GF-D8 (cell line): ENCODE results near the gene PTPRN2.

Source experiments
- DNase-seq: peaks from one replicate; lab custom pipeline; 2025; lab: John Stamatoyannopoulos, UW

PTPRN2 gene

DNA sequence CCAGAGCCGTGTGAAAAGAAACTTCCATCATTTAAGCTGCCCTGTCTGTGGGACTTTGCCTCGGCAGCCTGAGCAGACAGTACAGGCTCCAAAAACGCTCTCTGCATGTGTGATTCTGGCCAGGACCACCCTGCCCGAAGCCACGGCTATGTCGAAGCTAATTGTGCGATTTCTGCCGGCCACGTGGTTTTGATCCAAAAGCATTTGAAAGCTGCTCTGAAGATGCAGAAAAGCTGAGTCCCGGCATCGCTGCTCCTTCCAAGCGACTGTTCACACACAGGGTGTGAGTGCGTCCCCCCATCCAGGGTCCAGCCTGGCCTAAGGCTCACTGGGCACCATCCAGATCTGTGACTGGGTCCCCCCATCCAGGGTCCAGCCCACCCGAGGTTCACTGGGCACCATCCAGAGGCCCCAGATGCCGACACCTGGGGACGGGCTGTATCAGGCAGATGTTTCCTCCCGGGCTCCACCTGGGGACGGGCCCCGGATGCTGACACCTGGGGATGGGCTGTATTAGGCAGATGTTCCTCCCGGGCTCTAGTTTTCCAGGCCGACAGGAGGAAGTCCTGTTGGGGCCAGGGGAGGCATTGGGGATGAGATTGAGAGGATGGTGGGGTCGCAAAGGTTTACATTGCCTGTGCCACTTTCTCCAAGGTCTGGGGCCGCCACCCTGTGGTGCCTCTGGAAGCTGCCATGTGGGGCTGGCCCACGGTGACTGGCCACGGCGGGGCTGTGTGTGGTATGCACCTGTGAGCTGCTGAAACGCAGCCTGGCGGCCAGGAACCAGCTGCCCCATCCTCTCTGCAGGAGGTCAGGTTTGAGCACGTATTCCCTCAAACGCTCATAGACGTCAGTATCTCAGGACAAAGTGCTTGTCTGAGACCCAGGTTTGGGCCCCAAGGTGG, 723.5 kb downstream of the PTPRN2 start:
- DNase-seq: no peak

DNA sequence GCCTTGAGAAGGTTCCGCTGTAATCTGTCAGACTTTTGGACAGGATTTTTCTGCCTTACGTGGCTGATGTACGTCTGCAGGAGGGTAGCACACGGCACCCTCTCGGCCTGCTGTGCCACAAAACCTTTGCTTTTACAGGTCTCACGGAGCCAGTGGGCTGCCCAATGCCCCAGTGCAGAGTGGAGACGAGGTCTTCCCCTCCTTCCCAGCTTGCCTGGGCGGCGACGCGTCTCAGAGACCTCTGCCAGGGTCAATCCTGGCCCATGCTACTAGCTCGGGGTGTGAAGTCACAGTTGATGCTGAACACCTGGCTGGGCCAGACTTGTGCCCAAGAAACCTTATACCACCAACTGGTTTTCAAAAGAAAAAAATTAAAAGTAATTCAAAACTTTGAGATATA, 724.4 kb downstream of the PTPRN2 start:
- no peak for DNase-seq

GRCh38 chr7:157862731-157863130, 724.9 kb downstream of the PTPRN2 start:
- DNase-seq: no peak

GRCh38 chr7:157861551-157861950, 726.1 kb downstream of the PTPRN2 start:
- no peak for DNase-seq

DNA sequence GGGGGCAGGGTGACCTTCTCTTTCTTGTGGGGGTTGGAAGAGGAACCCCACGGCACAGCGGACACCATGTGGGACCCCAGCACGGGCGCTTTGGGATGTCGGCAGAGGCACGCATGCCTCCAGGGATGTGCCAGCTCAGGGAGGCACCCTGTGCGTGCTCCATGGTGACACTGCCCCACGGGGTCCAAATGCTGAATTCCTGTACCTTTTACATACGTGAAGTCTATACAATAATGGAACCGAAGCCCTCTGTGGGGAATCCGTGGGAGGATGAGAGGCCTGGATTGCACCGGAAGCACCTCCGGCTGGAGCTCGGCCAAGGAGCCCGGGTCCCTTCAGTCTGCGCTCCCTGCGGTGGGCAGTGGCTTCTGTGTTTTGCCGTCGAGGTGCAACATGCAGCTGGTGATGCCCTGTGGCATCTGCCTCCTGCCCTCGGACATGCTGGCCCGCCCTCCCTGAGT, 726.6 kb downstream of the PTPRN2 start:
- DNase-seq: no peak

DNA sequence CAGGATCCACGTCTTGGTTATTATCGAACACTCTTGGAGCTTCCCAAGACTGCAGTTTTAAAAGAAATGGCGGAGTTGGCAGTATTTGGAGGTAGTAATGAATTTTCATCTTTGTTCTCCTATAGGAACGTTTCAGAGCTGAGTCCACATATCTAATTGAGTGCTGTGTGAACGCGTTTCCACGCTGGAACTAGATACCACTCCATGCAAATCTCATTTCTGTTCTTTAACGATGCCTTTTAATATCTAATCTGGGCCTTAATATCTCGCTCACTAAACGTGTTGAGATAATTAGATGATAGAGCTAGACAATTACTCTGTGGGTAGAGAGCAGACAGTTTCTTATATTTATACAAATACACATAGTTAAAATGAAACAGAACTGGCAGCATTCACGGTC, 727.2 kb downstream of the PTPRN2 start:
- DNase-seq: no peak

DNA sequence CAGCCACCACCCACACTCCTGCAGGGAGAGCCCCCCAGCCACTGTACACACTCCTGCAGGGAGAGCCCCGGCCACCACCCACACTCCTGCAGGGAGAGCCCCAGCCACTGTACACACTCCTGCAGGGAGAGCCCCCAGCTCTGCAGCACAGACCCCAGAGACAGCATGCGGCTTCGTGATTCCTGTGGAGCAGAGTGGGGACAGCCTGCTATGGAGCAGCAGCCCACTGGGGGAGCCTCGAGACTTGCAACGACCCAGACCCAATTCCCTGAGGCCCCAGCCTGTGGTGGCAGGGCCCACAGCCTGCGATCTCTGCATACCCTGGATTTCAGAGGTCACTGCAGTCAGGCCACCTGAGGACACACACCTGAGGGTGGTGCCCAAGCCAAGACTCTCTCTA, 727.7 kb downstream of the PTPRN2 start:
- no peak for DNase-seq

DNA sequence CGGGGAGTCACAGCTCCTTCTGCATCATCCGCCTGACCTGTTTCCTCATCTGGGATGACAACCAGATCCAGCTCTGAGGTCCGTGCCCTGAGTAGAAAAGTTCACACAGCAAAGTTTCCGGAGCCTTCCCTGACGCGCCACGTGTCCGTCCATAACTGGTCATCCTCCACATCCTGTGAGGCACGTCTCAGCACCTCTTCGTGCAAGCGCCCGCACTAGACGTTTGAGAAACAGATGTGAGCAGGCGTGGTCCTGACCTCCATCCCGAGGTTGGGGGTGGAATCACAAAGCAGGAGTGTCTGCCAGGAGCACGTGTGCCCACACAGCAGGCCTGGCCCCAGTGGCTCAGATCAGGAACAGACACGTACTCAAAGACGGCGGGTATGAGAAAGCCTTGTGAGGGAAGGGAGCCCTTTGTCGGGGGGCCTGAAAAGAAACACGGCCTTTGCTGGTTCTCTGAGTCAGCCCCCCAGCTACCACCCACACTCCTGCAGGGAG, 730.0 kb downstream of the PTPRN2 start:
- DNase-seq: no peak

DNA sequence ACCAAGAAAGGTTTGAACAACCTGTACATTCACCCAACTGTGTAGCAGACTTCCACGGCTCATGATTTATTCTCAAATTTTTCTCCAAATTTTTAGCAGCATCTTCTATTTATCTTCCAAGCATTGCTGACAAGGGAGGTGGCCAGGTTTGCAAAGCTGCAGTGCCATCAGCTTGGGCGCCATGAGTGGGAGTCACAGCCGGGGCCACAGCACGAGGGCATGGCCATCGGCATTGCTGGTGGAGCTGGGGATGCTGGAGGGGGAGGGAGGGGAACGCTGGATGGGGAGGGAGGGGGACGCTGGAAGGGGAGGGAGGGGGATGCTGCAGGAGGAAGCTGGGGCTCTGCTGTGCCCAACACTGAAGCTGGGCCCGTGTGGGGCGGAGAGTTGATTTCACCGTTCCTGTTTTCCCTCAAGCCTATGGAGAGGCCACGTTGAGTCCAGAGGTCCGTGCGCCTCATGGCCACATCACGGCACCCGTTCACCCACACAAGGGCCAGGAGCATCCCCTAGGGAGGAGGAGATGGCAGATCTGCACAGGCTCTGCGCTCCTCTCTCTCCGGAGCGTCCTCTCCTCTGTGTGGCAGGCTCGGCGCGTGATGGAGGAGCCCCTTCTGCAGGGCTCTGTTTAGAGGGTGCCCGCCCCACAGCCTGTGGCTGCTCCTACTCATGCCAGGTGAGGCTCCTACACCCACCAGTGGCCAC, 730.6 kb downstream of the PTPRN2 start:
- DNase-seq: no peak

DNA sequence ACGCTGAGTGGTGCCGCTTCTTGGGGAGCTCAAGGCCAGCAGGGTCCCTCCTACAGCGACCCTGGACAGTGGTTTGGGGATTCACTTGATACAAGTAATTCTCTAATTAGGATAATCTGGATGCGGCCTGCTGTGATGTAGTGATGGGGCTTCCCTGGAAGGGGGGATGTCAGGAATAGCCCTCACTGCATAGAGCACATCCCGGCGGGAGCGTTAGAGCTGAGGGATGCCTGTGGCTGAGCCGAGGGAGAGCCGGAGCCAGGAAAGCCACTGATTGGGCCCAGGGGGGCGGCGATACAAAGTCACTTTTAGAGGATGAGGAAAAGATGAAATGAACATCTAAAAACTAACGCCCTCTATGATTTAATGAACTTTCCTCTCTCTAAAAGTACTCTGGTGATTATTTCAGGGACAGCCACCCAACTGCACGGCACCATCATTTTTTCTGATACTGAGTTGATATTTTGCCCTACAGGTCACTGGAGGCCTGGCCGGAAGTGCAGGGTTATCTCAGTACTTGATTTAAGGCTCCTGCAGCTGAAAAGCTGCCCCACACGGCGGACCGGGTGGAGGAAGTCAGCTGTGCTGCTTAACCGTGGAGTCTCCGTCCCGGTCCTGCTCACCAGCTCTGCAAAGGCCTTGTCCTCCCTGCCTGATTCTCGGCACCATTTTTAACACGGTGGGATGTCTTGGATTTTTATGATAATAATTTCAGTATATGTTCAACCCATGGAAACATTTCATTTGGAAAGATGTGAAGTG, 732.0 kb downstream of the PTPRN2 start:
- no peak for DNase-seq

DNA sequence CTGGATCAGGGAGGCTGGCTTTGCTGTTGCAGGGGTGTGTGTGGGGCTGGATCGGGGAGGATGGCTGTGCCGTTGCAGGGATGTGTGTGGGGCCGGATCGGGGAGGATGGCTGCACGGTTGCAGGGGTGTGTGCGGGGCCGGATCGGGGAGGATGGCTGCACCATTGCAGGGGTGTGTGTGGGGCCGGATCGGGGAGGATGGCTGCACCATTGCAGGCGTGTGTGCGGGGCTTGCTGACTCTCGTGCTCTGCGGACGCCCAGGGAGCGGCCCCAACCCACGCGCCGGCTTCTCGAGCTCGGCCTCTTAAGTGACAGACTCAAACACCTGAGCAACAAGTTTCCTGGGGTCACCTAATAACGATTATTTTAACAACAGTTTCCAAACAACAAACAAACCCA, 732.6 kb downstream of the PTPRN2 start:
- DNase-seq: no peak

DNA sequence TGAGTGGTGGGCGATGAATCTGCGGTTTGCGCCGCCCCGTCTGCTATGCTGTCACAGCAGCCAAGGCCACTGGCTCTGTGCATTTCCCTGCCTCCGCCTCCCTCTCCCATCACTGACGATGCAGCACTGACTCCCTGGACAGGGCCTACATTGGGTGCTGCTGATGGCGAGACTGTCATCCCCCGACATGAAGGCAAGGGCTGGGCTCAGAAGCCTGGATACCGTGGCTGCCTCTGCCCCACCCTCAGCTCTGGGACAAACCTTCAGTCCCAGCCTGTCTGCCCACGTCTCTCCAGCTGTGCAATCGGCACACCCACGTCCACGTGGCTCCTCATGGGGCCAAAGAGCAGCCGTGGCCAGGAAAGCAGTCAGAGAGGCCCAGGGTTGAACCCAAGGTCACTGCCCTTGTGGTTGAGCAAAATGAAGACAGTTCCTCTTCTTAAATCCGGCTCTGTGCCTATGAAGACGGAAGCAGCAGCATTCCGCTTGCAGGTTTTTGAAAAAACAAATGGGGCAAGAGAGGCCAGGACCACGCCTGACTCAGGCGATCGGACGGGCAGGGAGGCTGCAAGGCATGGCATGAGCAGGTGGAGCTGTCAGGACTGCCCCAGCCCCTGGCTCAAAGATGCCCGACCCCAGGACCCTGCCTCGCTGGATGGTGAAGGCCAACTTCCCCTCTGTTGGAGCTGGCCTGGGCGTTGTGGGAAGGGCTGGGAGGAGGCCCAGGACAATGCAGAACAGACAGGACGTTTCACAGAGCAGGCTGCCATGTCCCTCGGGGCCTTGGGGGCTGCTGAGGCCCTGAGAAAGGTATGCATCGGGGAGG, 733.3 kb downstream of the PTPRN2 start:
- DNase-seq: peak; percentile 98

GRCh38 chr7:157853789-157854065, 733.9 kb downstream of the PTPRN2 start:
- no peak for DNase-seq

- DNase-seq: no peak
These were observed 734.4 kb downstream of the PTPRN2 start for GRCh38 chr7:157853076-157853788.

DNA sequence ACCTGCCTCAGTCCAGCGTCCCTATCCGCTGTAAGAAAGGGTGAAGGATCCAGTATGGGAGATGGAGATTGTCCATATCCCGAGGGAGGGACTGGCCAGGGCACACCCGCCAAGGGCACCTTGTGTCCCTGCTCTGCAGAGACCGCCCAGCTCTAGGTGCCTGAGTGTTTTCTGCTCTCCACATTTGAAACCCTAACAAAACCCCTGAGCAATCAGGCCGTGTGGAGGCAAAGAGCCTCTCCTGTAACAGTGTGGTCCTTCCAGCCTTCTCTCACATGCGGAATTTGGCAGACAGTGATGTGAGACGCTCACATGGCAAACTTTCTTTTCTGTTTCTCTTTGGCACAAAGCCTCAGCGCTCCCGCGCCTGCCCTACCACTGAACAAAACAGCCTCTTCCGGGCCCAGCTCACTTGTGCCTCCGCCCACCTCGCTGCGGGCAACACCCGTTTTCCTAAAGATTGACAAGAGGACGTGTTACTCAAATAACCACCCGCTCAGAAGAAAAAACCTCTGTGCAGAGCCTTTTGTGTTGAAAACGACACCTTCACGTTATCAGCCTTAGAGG, 736.0 kb downstream of the PTPRN2 start:
- DNase-seq: peak; percentile 94

DNA sequence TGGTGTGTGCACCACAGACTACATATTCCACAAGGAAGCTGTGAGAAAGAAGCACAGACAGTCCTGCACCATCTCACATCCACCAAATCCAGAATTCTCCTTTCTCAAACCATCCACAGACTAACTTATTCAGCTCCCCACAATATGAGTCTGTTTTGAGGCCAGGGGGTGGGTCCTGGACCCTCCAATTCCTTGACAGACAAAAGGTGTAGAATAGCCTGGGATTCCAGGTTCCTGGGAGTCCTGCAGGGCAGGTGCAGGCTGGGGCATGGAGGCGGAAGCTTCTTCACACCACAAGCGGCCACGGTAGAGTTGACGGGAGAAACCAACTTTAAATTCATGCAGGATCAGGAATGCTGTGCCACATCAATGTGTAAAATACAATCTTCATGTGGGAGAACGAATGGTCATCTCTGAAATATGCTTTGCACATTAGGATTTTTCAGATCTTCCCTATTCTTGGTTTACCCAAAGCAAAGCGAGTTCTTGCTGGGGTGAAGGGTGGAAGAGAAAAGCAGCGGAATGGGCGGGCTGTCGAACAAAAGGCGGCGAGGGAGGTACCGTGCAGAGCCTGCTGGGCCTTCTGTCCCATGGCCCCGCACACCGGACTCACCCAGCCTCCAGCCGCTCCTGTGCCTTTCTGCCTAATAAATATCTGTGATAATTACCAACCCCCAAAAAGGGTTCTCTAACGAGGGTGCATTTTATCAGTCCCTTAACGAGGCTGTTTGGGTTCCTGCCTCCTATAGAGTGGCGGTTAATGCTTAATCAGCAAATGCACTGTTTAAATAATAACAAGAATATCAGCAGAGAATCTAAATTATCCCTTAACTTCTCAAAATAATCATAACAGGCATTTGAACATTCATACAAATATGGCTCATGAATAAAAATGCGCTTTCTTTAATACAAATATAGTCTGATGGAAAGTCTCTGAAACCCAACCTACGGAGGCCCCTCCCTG, 736.9 kb downstream of the PTPRN2 start:
- no peak for DNase-seq

GRCh38 chr7:157849726-157850125, 737.9 kb downstream of the PTPRN2 start:
- no peak for DNase-seq

- no peak for DNase-seq
These were observed 738.4 kb downstream of the PTPRN2 start for GRCh38 chr7:157849341-157849596.

- no peak for DNase-seq
These were observed 738.9 kb downstream of the PTPRN2 start for GRCh38 chr7:157848508-157849340.
